Lower lobe of right lung (tissue), 2 donors: ENCODE results near the gene BEND6. TPM values are rescaled to one million over a fixed set of nuclear protein-coding genes. Genes with fewer than 3 reads are reported as not detected.

Experiments
- ATAC-seq, 2 donors: fragments of 200-7000 bp; cut with Tn5 transposase; one replicate each; pipeline ENCODE4 v1.9.1; 2020 to 2022; ENCODE audit warnings: mild to moderate bottlenecking in 2 of 2, moderate library complexity in 2 of 2
- DNase-seq: peaks from one replicate; pipeline ENCODE4 v3.0.0-alpha.2; 2020
- H3K27ac ChIP-seq: fragments of 200-600 bp; one replicate; pipeline ENCODE4 v1.8.0; 2022
- H3K27me3 ChIP-seq: fragments of 200-600 bp; one replicate; pipeline ENCODE4 v1.8.0; 2022; ENCODE audit warnings: low read depth
- H3K36me3 ChIP-seq: fragments of 200-600 bp; one replicate; pipeline ENCODE4 v1.8.0; 2022; ENCODE audit warnings: mild to moderate bottlenecking
- H3K4me1 ChIP-seq: fragments of 200-600 bp; one replicate; pipeline ENCODE4 v1.8.0; 2022
- H3K4me3 ChIP-seq: fragments of 200-600 bp; one replicate; pipeline ENCODE4 v1.8.0; 2022; ENCODE audit warnings: mild to moderate bottlenecking
- H3K9me3 ChIP-seq: fragments of 200-600 bp; one replicate; pipeline ENCODE4 v1.8.0; 2022
- CTCF ChIP-seq: fragments of 200-600 bp; IDR thresholded peaks from one replicate; pipeline ENCODE4 v1.8.0; 2022; ENCODE audit warnings: antibody characterized with exemption, mild to moderate bottlenecking
- intact Hi-C: fragments of 100-400 bp; cut with DNase I; formaldehyde crosslinking; loops from one replicate; pipeline ENCODE4 v1.11.0; 2022
- total RNA-seq: library from RNA; stranded (reverse); fragmentation: NEBNext Ultra II Directional; extraction: Animal tissue kit (Norgen Biotek cat#: 25700); gene quantifications from one replicate; pipeline ENCODE4 v1.2.1, GENCODE V29; 2021
- donor health status: DM: no; HTN: yes; CAD: no; lungs with severe emphysema.

Gene BEND6
- total RNA-seq, 1 donor from 2014 or later = 0.32 TPM

GRCh38 chr6:56965126-56965525 lies 10.2 kb downstream of the BEND6 start:
- DNase-seq (no peak), ATAC-seq (no peak)
- no peaks in the 10 kb centered on the region for H3K4me1 ChIP-seq
- no peak overlapping the region for H3K4me3 ChIP-seq
- intact Hi-C loops = no loop called here
- no peaks in the 10 kb centered on the region for H3K36me3 ChIP-seq
- H3K27ac ChIP-seq = no peak overlapping the region
- TF ChIP-seq CTCF = no peak
- no peaks in the 10 kb centered on the region for H3K27me3 ChIP-seq
- no peaks in the 10 kb centered on the region for H3K9me3 ChIP-seq

GRCh38 chr6:56970849-56971248 lies 15.9 kb downstream of the BEND6 start:
- Histone ChIP-seq H3K4me1 (no peaks in the 10 kb centered on the region), H3K9me3 (no peaks in the 10 kb centered on the region), H3K36me3 (no peaks in the 10 kb centered on the region), H3K27ac (no peak overlapping the region), H3K4me3 (no peak overlapping the region), H3K27me3 (no peaks in the 10 kb centered on the region)
- ATAC-seq (no peak), DNase-seq (no peak)
- intact Hi-C loops = no loop called here
- no peak for TF ChIP-seq CTCF

GRCh38 chr6:56977192-56977591 lies 22.3 kb downstream of the BEND6 start:
- Histone ChIP-seq H3K36me3 (no peaks in the 10 kb centered on the region), H3K9me3 (peaks cover 9% of the 10 kb centered on the region), H3K27me3 (no peaks in the 10 kb centered on the region), H3K4me3 (no peak overlapping the region), H3K4me1 (no peaks in the 10 kb centered on the region), H3K27ac (no peak overlapping the region)
- ATAC-seq (no peak), DNase-seq (no peak)
- intact Hi-C loops = no loop called here
- TF ChIP-seq CTCF = no peak

GRCh38 chr6:56978530-56978929 lies 23.6 kb downstream of the BEND6 start:
- no peak overlapping the region for H3K27ac ChIP-seq
- no peak for DNase-seq
- H3K9me3 ChIP-seq = peaks cover 9% of the 10 kb centered on the region
- intact Hi-C loops = no loop called here
- no peak for TF ChIP-seq CTCF
- no peaks in the 10 kb centered on the region for H3K27me3 ChIP-seq
- H3K36me3 ChIP-seq = no peaks in the 10 kb centered on the region
- H3K4me3 ChIP-seq = no peak overlapping the region
- H3K4me1 ChIP-seq = no peaks in the 10 kb centered on the region
- no peak for ATAC-seq

- Histone ChIP-seq H3K36me3 (no peaks in the 10 kb centered on the region), H3K4me3 (no peak overlapping the region), H3K27me3 (no peaks in the 10 kb centered on the region), H3K4me1 (no peaks in the 10 kb centered on the region), H3K27ac (no peak overlapping the region), H3K9me3 (no peaks in the 10 kb centered on the region)
- no peak for TF ChIP-seq CTCF
- intact Hi-C loops = no loop called here
- ATAC-seq = no peak
- no peak for DNase-seq
Measured at GRCh38 chr6:56984361-56984760, 29.5 kb downstream of the BEND6 start.

GRCh38 chr6:56984884-56985283 lies 30.0 kb downstream of the BEND6 start:
- H3K27me3 ChIP-seq = no peaks in the 10 kb centered on the region
- intact Hi-C loops = no loop called here
- no peak overlapping the region for H3K27ac ChIP-seq
- no peaks in the 10 kb centered on the region for H3K4me1 ChIP-seq
- no peaks in the 10 kb centered on the region for H3K9me3 ChIP-seq
- H3K4me3 ChIP-seq = no peak overlapping the region
- no peaks in the 10 kb centered on the region for H3K36me3 ChIP-seq
- TF ChIP-seq CTCF = no peak
- DNase-seq (no peak), ATAC-seq (no peak)
